B cell (primary cell): ENCODE results near the gene TOMM22. TPM values are rescaled to one million over a fixed set of nuclear protein-coding genes. Genes with fewer than 3 reads are reported as not detected.

ENCODE experiments used
- ATAC-seq: fragments of 200-7000 bp; cut with Tn5 transposase; one replicate; pipeline ENCODE4 v1.10.0; 2021; ENCODE audit warnings: low read depth, mild to moderate bottlenecking, moderate number of reproducible peaks, moderate library complexity
- CTCF ChIA-PET: fragments of 350-600 bp; sonication (Branson Sonifier 250); formaldehyde crosslinking; loops from one replicate; lab custom pipeline; 2021; ENCODE audit warnings: antibody characterized with exemption, inconsistent platforms; lab: Charles Lee
- POLR2A ChIA-PET: fragments of 350-600 bp; sonication (Branson Sonifier 250); formaldehyde crosslinking; loops from one replicate; lab custom pipeline; 2021; ENCODE audit warnings: antibody characterized with exemption; lab: Charles Lee
- DNase-seq: peaks from one replicate; pipeline ENCODE4 v3.0.0; 2013
- H2AFZ ChIP-seq: 2 replicates; pipeline ENCODE4 v1.6.1; 2012; ENCODE audit warnings: mild to moderate bottlenecking, low read depth, low read length; ENCODE audit not compliant: insufficient read depth, poor library complexity, severe bottlenecking
- H3K27ac ChIP-seq, 2 donors: 1 replicate in 1 of 2; 2 replicates in 1 of 2; pipeline ENCODE4 v1.5.1; 2012 to 2013; ENCODE audit warnings: low read length in 2 of 2, mild to moderate bottlenecking in 2 of 2, moderate library complexity in 1 of 2
- H3K27me3 ChIP-seq, 4 experiments: fragments of 200-600 bp in 1 of 4; sonication (generic) in 1 of 4; replicated peaks in 1 of 4; 1 replicate in 2 of 4; 2 replicates in 2 of 4; pipeline versions ENCODE4 v1.6.1 to v1.7.0; 2013 to 2016; ENCODE audit warnings: low read length in 3 of 4, mild to moderate bottlenecking in 2 of 4, mixed read lengths in 1 of 4, moderate library complexity in 1 of 4; ENCODE audit not compliant: insufficient read depth in 4 of 4, control insufficient read depth in 3 of 4; ENCODE audit errors: control extremely low read depth in 1 of 4
- H3K36me3 ChIP-seq, 2 experiments: replicated peaks in 1 of 2; 1 replicate in 1 of 2; 2 replicates in 1 of 2; pipeline versions ENCODE4 v1.6.1 to v1.7.1; 2013; ENCODE audit warnings: low read length in 1 of 2; ENCODE audit not compliant: insufficient read depth in 2 of 2, control insufficient read depth in 1 of 2; ENCODE audit errors: control extremely low read depth in 1 of 2, extremely low read depth in 1 of 2
- H3K4me1 ChIP-seq, 2 donors: fragments of 200-600 bp in 1 of 2; sonication (generic) in 1 of 2; 1 replicate in 1 of 2; 2 replicates in 1 of 2; pipeline versions ENCODE4 v1.5.1 to v1.6.1; 2013 to 2017; ENCODE audit warnings: low read length in 2 of 2; ENCODE audit not compliant: control insufficient read depth in 2 of 2, insufficient read depth in 2 of 2
- H3K4me2 ChIP-seq: replicated peaks from 2 replicates; pipeline ENCODE3; 2012; ENCODE audit warnings: mild to moderate bottlenecking, low read depth, low read length; ENCODE audit not compliant: poor library complexity, severe bottlenecking
- H3K4me3 ChIP-seq, 5 experiments: fragments of 200-600 bp in 1 of 5; sonication (generic) in 1 of 5; 1 replicate in 3 of 5; 2 replicates in 2 of 5; pipeline versions ENCODE4 v1.5.1 to v1.7.0; 2011 to 2016; ENCODE audit warnings: low read length in 4 of 5, mild to moderate bottlenecking in 4 of 5, low read depth in 2 of 5, control low read depth in 1 of 5, moderate library complexity in 1 of 5; ENCODE audit not compliant: insufficient read depth in 1 of 5; ENCODE audit errors: control extremely low read depth in 1 of 5, extremely low read depth in 1 of 5
- H3K79me2 ChIP-seq: fragments of 200-600 bp; sonication (generic); one replicate; pipeline ENCODE4 v1.6.0; 2016; ENCODE audit warnings: low read length; ENCODE audit not compliant: control insufficient read depth, insufficient read depth
- H3K9ac ChIP-seq: fragments of 200-600 bp; sonication (generic); 2 replicates; pipeline ENCODE4 v1.6.1; 2017; ENCODE audit warnings: mild to moderate bottlenecking, low read length, moderate library complexity
- H3K9me3 ChIP-seq, 3 donors: one replicate each; pipeline versions ENCODE4 v1.6.1 to v1.7.1; 2013; ENCODE audit warnings: low read length in 2 of 3; ENCODE audit not compliant: control insufficient read depth in 2 of 3, insufficient read depth in 1 of 3; ENCODE audit errors: control extremely low read depth in 1 of 3
- H4K20me1 ChIP-seq: 2 replicates; pipeline ENCODE4 v1.6.0; 2012; ENCODE audit warnings: mild to moderate bottlenecking, low read length; ENCODE audit not compliant: insufficient read depth, control insufficient read depth, poor library complexity, severe bottlenecking
- H3K27ac Mint-ChIP-seq: one replicate; pipeline ENCODE4 v1.8.0; 2021; ENCODE audit warnings: mixed read lengths
- H3K27me3 Mint-ChIP-seq: one replicate; pipeline ENCODE4 v1.8.0; 2021; ENCODE audit warnings: mixed read lengths
- H3K4me1 Mint-ChIP-seq: one replicate; pipeline ENCODE4 v1.8.0; 2021; ENCODE audit warnings: mixed read lengths
- H3K4me3 Mint-ChIP-seq: one replicate; pipeline ENCODE4 v1.8.0; 2021; ENCODE audit warnings: mixed read lengths
- H3K9me3 Mint-ChIP-seq: one replicate; pipeline ENCODE4 v1.8.0; 2022; ENCODE audit warnings: mixed read lengths; ENCODE audit not compliant: insufficient read depth
- CTCF ChIP-seq: fragments of 200-600 bp; IDR thresholded peaks from one replicate; pipeline ENCODE4 v1.8.0; 2022; ENCODE audit warnings: antibody characterized with exemption, mild to moderate bottlenecking
- EZH2 ChIP-seq: IDR thresholded peaks from 2 replicates; pipeline ENCODE4 v1.6.1; 2012; ENCODE audit warnings: borderline replicate concordance, low read depth, mild to moderate bottlenecking, moderate library complexity, low read length; ENCODE audit not compliant: insufficient read depth, poor library complexity, severe bottlenecking
- WGBS: methylation state at CpG from one replicate; pipeline ENCODE4 v1.1.5; 2013; ENCODE audit warnings: missing lambda C conversion rate; ENCODE audit not compliant: insufficient coverage; 5-methylcytosine and 5-hydroxymethylcytosine counted together
- intact Hi-C: fragments of 100-400 bp; cut with micrococcal nuclease; formaldehyde crosslinking; loops from one replicate; pipeline ENCODE4 v1.10.0; 2022
- polyA plus RNA-seq: library from polyadenylated mRNA; depleted of rRNA; stranded (reverse); fragments of >200 nt; gene quantifications from 2 replicates; pipeline ENCODE4 v1.2.3, GENCODE V29; 2012
- total RNA-seq, 2 donors: library from RNA; stranded (reverse); fragments of 120-200 nt in 1 of 2; gene quantifications; 1 replicate in 1 of 2; 2 replicates in 1 of 2; pipeline versions ENCODE4 v1.2.3 to v1.2.4, GENCODE V29; 2013 to 2022

TOMM22 gene
- total and polyA plus RNA-seq, 2 donors (not counting 1 experiment from before 2014, with no cell fraction given) = 21.5 to 47.6 TPM

- ChIA-PET CTCF (no interaction called here), POLR2A (interaction anchor here (0.7 to 1.7 kb wide), 2 partner anchors 13 to 24 kb away, joined by 3 to 5 read pairs; no protein-coding TSS in a partner anchor)
Observed at GRCh38 chr22:38719196-38719595, 37.4 kb downstream of the TOMM22 start.

GRCh38 chr22:38720350-38720749 lies 38.6 kb downstream of the TOMM22 start:
- no peak overlapping the region for H3K4me3 ChIP-seq
- H3K9me3 Mint-ChIP-seq = no peaks in the 10 kb centered on the region
- DNase-seq (no peak), ATAC-seq (no peak)
- no CpG with 5 or more reads among the region's 3 CpGs for WGBS
- no peak overlapping the region for H2AFZ ChIP-seq
- H3K27me3 Mint-ChIP-seq = no peaks in the 10 kb centered on the region
- no peak overlapping the region for H3K27ac ChIP-seq
- H3K4me3 Mint-ChIP-seq = no peak overlapping the region
- H3K4me1 Mint-ChIP-seq = peaks cover 3% of the 10 kb centered on the region
- ChIA-PET POLR2A (interaction anchor here (0.7 to 1.7 kb wide), 2 partner anchors 22 to 204 kb away, joined by 3 to 6 read pairs; no protein-coding TSS in a partner anchor), CTCF (interaction anchor here (0.6 to 1.4 kb wide), 2 partner anchors 12 to 1645 kb away, joined by 3 read pairs; no protein-coding TSS in a partner anchor)
- H3K79me2 ChIP-seq = peaks cover 35% of the 10 kb centered on the region
- TF ChIP-seq EZH2 (no peak), CTCF (no peak)
- H3K4me2 ChIP-seq = no peak overlapping the region
- peaks cover 45% of the 10 kb centered on the region for H4K20me1 ChIP-seq
- no peaks in the 10 kb centered on the region for H3K9me3 ChIP-seq
- no peak overlapping the region for H3K27ac Mint-ChIP-seq
- no peaks in the 10 kb centered on the region for H3K27me3 ChIP-seq
- H3K9ac ChIP-seq = no peak overlapping the region
- H3K4me1 ChIP-seq = no peaks in the 10 kb centered on the region
- intact Hi-C loops = no loop called here
- peaks cover 5 to 83% of the 10 kb centered on the region in 2 experiments for H3K36me3 ChIP-seq

More at GRCh38 chr22:38719196-38719595, 37.4 kb downstream of the TOMM22 start:
- H3K27me3 Mint-ChIP-seq = no peaks in the 10 kb centered on the region
- Histone ChIP-seq H3K4me3 (no peak overlapping the region), H3K9me3 (no peaks in the 10 kb centered on the region), H4K20me1 (peaks cover 45% of the 10 kb centered on the region), H3K27ac (no peak overlapping the region), H3K4me1 (no peaks in the 10 kb centered on the region), H2AFZ (no peak overlapping the region), H3K27me3 (no peaks in the 10 kb centered on the region), H3K36me3 (peaks cover 1 to 78% of the 10 kb centered on the region in 2 experiments), H3K79me2 (peaks cover 43% of the 10 kb centered on the region), H3K9ac (no peak overlapping the region), H3K4me2 (no peak overlapping the region)
- intact Hi-C loops = no loop called here
- H3K4me3 Mint-ChIP-seq = no peak overlapping the region
- no peak for ATAC-seq
- WGBS = 100% methylated on average over 5 of the region's 6 CpGs
- DNase-seq = no peak
- no peak overlapping the region for H3K27ac Mint-ChIP-seq
- no peak for TF ChIP-seq EZH2
- TF ChIP-seq CTCF = no peak
- peaks cover 12% of the 10 kb centered on the region for H3K4me1 Mint-ChIP-seq
- H3K9me3 Mint-ChIP-seq = no peaks in the 10 kb centered on the region
